ENCODE results near the gene TESK2.
"Not testable (repeated sequence)": the region's sequence is repeated elsewhere in the genome, so short reads cannot be mapped to it uniquely, and the experiment has no call there.

Gene TESK2

DNA sequence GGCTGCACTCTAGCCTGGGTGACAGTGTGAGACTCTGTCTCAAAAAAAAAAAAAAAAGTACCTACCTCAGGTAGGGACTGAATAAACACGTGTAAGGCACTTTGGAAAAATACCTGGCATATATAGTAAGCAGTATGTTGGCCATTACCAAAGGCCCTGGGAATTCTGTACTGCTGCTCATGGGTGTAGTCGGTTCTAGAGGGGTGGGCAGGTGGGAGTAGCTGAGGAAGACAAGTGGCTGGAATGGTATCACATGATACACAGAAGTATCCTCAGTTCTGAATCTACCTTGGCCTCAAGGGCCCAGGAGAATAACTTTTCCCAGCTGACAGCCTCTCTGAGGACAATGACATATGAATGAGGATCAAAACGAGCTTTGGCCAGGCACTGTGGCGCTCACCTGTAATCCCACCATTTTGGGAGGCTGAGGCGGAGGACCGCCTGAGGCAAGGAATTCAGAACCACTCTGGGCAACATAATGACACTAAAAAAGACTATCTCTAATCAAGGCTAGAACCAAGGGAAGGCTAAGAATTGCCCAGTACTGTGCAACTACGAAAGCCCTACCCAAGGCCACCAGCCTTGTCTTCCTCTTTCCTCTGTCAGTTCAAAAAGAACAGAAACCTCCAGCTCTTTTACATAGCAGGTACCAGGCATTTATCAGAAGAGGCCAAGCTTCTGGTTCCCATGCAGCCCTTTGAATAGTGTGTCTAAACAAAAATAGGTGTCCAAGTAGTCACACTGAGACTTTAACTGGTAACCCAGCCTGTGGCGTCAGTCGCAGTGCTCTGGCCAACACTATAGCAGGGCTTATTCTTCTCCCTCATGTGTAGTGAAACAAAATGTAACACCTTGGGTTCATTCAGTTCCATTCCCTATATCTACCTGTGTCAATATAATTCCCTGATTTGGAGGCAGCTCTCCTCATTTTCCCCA, 19.3 kb upstream of the TESK2 start:
- DNase-seq (ENCODE audit: low read depth) = no peak

DNA sequence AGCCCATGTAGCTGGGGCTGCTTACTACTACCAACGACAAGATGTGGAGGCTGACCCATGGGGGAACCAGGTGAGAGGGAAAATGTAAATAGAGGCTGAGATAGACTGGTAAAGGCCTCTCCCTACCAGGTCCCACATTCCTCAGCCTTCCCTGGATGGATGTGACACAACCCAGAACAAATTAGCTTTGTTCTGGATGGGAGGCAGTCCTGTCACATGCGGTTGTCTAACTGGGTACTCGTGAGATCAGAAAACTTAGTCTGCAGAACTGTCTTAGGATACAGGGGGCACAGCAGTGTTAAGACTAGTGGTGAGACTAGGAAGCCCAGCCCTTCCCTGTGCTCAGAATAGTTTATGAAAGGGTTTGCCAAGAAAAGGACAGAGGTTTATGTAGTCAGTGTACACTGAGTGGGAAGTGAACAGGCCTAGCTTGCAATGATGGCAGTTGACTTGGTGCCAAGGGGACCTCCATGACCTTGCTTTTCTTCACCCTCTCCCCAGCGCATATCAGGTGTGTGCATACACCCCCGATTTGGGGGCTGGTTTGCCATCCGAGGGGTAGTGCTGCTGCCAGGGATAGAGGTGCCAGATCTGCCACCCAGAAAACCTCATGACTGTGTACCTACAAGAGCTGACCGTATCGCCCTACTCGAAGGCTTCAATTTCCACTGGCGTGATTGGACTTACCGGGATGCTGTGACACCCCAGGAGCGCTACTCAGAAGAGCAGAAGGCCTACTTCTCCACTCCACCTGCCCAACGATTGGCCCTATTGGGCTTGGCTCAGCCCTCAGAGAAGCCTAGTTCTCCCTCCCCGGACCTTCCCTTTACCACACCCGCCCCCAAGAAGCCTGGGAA, 17.6 kb upstream of the TESK2 start:
- DNase-seq (ENCODE audit: low read depth) = no peak

- DNase-seq (ENCODE audit: low read depth) = no peak
Measured at GRCh38 chr1:45507893-45508292, 16.9 kb upstream of the TESK2 start.

DNA sequence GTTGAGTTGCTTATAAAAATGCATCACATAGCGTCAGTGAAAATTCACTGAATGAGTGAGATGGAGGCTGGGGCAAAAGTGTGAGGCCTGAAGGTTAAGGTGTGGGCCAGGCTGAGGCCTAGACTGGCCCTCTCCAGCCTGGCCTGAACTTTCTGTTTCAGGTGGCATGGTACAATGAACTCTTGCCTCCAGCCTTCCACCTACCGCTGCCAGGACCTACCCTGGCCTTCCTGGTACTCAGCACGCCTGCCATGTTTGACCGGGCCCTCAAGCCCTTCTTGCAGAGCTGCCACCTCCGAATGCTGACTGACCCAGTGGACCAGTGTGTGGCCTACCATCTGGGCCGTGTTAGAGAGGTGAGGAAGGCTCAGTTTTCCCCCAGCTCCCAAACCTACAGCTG, 16.2 kb upstream of the TESK2 start:
- DNase-seq (ENCODE audit: low read depth) = no peak

DNA sequence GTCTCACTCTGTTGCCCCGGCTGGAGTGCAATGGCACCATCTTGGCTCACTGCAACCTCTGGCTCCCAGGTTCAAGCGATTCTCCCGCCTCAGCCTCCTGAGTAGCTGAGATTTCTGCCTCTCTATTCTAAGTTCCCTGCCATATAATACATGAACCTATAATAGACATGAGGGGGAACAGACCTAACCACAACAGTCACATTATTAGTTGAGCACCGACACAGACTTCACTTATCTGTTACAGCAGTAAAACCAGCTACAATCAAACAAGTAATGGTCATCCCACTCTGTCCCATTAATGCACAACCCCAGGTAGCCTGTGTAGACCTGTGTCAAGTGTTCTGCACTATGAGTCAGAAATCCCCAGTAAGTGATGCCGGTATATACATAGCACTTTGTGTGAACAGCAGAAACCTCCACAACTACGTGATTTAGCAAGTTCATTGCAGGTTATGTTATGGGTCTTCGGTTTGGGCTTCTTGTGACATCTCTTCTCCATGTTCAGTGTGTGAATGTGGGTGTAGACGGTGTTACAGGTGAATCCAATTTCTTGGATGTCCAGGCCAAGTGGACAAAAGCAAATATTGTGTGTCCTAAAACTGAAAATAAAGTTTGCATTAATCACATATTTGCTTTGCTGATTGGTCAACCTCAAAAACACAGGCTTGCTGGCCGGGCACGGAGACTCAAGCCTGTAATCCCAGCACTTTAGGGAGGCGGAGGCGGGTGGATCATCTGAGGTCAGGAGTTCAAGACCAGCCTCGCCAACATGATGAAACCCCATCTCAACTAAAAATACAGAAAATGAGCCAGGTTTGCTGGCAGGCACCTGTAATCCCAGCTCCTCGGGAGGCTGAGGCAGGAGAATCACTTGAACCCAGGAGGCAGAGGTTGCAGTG, 12.7 kb upstream of the TESK2 start:
- no peak for DNase-seq (ENCODE audit: low read depth)

GRCh38 chr1:45501505-45501859, 10.5 kb upstream of the TESK2 start:
- DNase-seq (ENCODE audit: low read depth) = no peak

- no peak for DNase-seq (ENCODE audit: low read depth)
Measured at GRCh38 chr1:45499415-45499769, 8.4 kb upstream of the TESK2 start.

DNA sequence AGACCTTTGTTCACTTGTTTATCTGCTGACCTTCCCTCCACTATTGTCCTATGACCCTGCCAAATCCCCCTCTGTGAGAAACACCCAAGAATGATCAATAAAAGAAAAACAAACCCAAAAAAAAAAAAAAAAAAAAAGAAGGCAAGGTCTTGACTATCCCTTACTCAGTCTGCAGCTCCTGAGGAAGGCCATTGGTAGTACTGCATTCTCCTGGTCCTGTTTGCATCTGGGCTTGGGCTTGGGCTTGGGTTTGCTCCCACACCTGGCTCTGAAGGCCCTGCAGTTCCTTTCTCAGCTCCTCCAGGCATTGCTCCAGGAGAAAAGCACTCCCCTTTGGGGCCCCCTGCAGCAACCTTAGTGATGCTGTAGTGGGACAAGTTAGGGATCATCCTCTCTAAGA, 7.3 kb upstream of the TESK2 start:
- DNase-seq (ENCODE audit: low read depth) = no peak

- DNase-seq (ENCODE audit: low read depth) = no peak
Measured at GRCh38 chr1:45493116-45493697, 2.2 kb upstream of the TESK2 start.

DNA sequence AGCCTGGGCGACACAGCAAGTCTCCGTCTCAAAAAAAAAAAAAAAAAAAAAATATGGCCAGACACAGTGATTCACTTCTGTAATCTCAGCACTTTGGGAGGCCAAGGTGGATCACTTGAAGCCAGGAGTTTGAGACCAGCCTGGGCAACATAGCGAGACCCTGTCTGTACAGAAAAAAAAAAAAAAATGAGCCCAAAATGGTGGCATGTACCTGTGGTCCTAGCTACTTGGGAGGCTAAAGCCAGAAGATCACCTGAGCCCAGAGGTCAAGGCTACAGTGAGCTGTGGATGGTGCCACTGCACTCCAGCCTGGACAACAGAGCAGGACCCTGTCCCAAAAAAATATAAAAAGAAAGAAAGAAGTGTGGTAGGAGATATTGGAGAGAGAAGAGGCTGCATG, 1.7 kb upstream of the TESK2 start:
- no peak for DNase-seq (ENCODE audit: low read depth)

GRCh38 chr1:45491487-45492260, 711 bp upstream of the TESK2 start:
- DNase-seq (ENCODE audit: low read depth) = no peak

DNA sequence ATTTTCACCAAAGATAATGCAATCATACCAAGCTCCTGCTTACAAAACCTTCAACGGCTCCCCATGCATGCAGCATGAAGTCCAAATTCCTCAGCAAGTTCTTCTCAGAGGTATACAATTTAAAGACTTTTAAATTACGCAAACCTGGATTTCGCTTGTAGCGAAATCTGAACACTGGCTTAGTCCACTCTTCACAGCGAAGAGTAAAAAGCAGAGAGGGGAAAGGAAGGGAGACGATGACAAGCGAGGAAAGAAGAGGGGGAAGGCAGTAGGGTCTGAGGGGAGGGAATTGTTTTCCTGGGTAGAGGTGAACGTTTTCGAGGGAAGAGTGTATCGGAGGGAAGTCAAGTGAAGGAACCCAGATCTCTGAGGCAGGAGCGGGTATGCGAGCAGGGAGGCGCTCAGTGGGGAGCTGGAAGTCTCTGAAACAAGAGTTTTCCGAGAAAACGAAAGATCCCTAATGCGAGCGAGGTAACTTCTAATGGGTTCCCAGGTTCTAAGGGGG, 790 bp downstream of the TESK2 start:
- no peak for DNase-seq (ENCODE audit: low read depth)

GRCh38 chr1:45489379-45489778, 1.6 kb downstream of the TESK2 start:
- not testable (repeated sequence) for DNase-seq (ENCODE audit: low read depth)

- no peak for DNase-seq (ENCODE audit: low read depth)
Measured at GRCh38 chr1:45488666-45489377, 2.1 kb downstream of the TESK2 start.

- DNase-seq (ENCODE audit: low read depth) = no peak
Measured at GRCh38 chr1:45485949-45486348, 5.0 kb downstream of the TESK2 start.

DNA sequence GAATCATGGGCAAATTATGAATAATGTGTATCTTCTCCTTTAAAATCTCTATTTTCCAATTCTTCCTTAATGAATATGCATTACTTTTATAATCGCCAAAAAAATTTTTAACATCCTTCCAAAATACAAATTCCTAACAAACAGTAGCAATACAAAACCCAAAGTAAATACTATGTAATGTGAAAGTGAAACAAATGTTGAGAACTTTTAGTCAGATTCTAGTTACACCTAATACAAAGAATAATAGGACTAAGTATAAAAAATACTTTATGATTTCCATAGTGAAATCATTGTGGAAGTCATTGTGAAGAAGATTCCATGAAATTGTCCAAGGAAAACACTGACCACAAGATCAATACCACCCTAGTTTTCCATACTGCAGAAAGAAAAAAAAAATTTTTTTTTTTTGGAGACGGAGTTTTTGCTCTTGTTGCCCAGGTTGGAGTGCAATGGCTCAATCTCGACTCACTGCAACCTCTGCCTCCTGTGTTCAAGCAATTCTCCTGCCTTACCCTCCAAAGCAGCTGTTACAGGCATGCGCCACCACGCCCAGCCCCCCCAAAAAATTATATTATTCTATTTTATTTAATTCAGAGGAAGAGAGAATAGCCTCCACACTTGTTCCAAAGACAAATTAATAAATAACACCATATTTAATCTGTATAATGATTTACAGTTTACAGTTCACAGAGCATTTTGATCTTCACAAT, 11.8 kb downstream of the TESK2 start:
- DNase-seq (ENCODE audit: low read depth) = no peak

GRCh38 chr1:45478121-45478814, 12.7 kb downstream of the TESK2 start:
- no peak for DNase-seq (ENCODE audit: low read depth)

- no peak for DNase-seq (ENCODE audit: low read depth)
Measured at GRCh38 chr1:45477646-45478045, 13.3 kb downstream of the TESK2 start.

GRCh38 chr1:45474194-45474593, 16.8 kb downstream of the TESK2 start:
- DNase-seq (ENCODE audit: low read depth) = not testable (repeated sequence)

Data from HS-5 (cell line).